Endothelial cell of umbilical vein (primary cell): Measurements from ENCODE around the gene PDE11A. TPM values are rescaled to one million over a fixed set of nuclear protein-coding genes. Genes with fewer than 3 reads are reported as not detected.

Source experiments
- BruUV-seq: library from RNA; stranded (reverse); fragments of 400-500 nt; replicated peaks from 2 replicates; lab custom pipeline; 2021; lab: Mats Ljungman, UMichigan
- CTCF ChIA-PET: fragments of 300-600, 350-600 bp; sonication (Branson Sonifier 250); formaldehyde crosslinking; loops from one replicate; lab custom pipeline; 2021; ENCODE audit warnings: antibody characterized with exemption, inconsistent platforms; lab: Charles Lee
- POLR2A ChIA-PET: fragments of 300-600, 350-600 bp; sonication (Branson Sonifier 250); formaldehyde crosslinking; loops from one replicate; lab custom pipeline; 2021; ENCODE audit warnings: antibody characterized with exemption, inconsistent platforms; lab: Charles Lee
- DNase-seq: peaks from one replicate; pipeline ENCODE4 v3.0.0-alpha.2; 2011; ENCODE audit warnings: low read depth, low spot score
- FAIRE-seq: peaks from 2 replicates; lab custom pipeline; 2011; peaks lifted over from hg19 to GRCh38; lab: Jason Lieb, UNC
- H2AFZ ChIP-seq: 2 replicates; pipeline ENCODE4 v1.6.0; 2012; ENCODE audit warnings: low read depth, low read length, control low read depth, inconsistent platforms
- H3K27ac ChIP-seq: 2 replicates; pipeline ENCODE4 v1.5.1; 2011; ENCODE audit warnings: low read depth, mild to moderate bottlenecking, control low read depth, low read length, moderate library complexity; ENCODE audit not compliant: insufficient read depth
- H3K27me3 ChIP-seq, 2 experiments: 2 replicates each; pipeline versions ENCODE4 v1.6.0 to v1.6.1; 2011; ENCODE audit warnings: low read length in 2 of 2, mixed read lengths in 1 of 2; ENCODE audit not compliant: control insufficient read depth in 2 of 2, insufficient read depth in 2 of 2
- H3K36me3 ChIP-seq, 2 experiments: 2 replicates in 1 of 2; 3 replicates in 1 of 2; pipeline ENCODE4 v1.5.1; 2011; ENCODE audit warnings: low read length in 2 of 2, mild to moderate bottlenecking in 1 of 2, moderate library complexity in 1 of 2; ENCODE audit not compliant: control insufficient read depth in 2 of 2, insufficient read depth in 2 of 2; ENCODE audit errors: extremely low read depth in 1 of 2
- H3K4me1 ChIP-seq: 3 replicates; pipeline ENCODE4 v1.5.1; 2011; ENCODE audit warnings: mild to moderate bottlenecking, low read length; ENCODE audit not compliant: control insufficient read depth, insufficient read depth; ENCODE audit errors: extremely low read depth
- H3K4me2 ChIP-seq: 2 replicates; pipeline ENCODE4 v1.6.1; 2011; ENCODE audit warnings: low read length, control low read depth, mixed read lengths; ENCODE audit not compliant: insufficient read depth
- H3K4me3 ChIP-seq, 3 experiments: fragments of 200-600 bp in 1 of 3; sonication (generic), shearing (Covaris generic) in 1 of 3; replicated peaks in 1 of 3; 2 replicates each; pipeline ENCODE4 v1.5.1; 2011 to 2016; ENCODE audit warnings: control low read depth in 3 of 3, low read length in 3 of 3, mild to moderate bottlenecking in 2 of 3, inconsistent platforms in 1 of 3, low read depth in 1 of 3, moderate library complexity in 1 of 3; ENCODE audit not compliant: insufficient read depth in 1 of 3
- H3K79me2 ChIP-seq: 2 replicates; pipeline ENCODE4 v1.6.0; 2012; ENCODE audit warnings: low read length, inconsistent platforms; ENCODE audit not compliant: control insufficient read depth, insufficient read depth
- H3K9ac ChIP-seq: replicated peaks from 2 replicates; pipeline ENCODE3; 2011; ENCODE audit warnings: low read length, control low read depth; ENCODE audit not compliant: insufficient read depth; ENCODE audit errors: extremely low read depth
- H3K9me1 ChIP-seq: replicated peaks from 3 replicates; pipeline ENCODE4 v1.6.0; 2011; ENCODE audit warnings: mild to moderate bottlenecking, low read length; ENCODE audit not compliant: control insufficient read depth, insufficient read depth; ENCODE audit errors: extremely low read depth
- H3K9me3 ChIP-seq: replicated peaks from 2 replicates; pipeline ENCODE4 v1.5.1; 2012; ENCODE audit warnings: low read length, inconsistent platforms; ENCODE audit not compliant: control insufficient read depth, insufficient read depth
- H4K20me1 ChIP-seq: replicated peaks from 2 replicates; pipeline ENCODE3; 2011; ENCODE audit warnings: mild to moderate bottlenecking, low read length; ENCODE audit not compliant: control insufficient read depth, insufficient read depth; ENCODE audit errors: extremely low read depth
- CTCF ChIP-seq, 2 donors: IDR thresholded peaks; 1 replicate in 1 of 2; 2 replicates in 1 of 2; pipeline ENCODE4 v1.5.1; 2011; ENCODE audit warnings: low read length in 2 of 2, mild to moderate bottlenecking in 2 of 2, moderate library complexity in 2 of 2, control low read depth in 1 of 2, inconsistent platforms in 1 of 2, low read depth in 1 of 2; ENCODE audit not compliant: insufficient read depth in 1 of 2; ENCODE audit errors: extremely low read depth in 1 of 2
- EZH2 ChIP-seq: IDR thresholded peaks from 2 replicates; pipeline ENCODE4 v1.6.1; 2012; ENCODE audit warnings: borderline replicate concordance, low read depth, mild to moderate bottlenecking, moderate library complexity, low read length, inconsistent platforms; ENCODE audit not compliant: severe bottlenecking
- FOS ChIP-seq: IDR thresholded peaks from 2 replicates; pipeline ENCODE4 v1.6.1; 2011; ENCODE audit warnings: mild to moderate bottlenecking, low read length, moderate library complexity, borderline replicate concordance; ENCODE audit not compliant: insufficient read depth
- GATA2 ChIP-seq: IDR thresholded peaks from 2 replicates; pipeline ENCODE4 v1.7.0; 2011; ENCODE audit warnings: low read depth, mild to moderate bottlenecking, moderate library complexity, mixed read lengths, low read length; ENCODE audit not compliant: insufficient read length, insufficient read depth
- JUN ChIP-seq: IDR thresholded peaks from 2 replicates; pipeline ENCODE4 v1.6.1; 2011; ENCODE audit warnings: borderline replicate concordance, low read depth; ENCODE audit not compliant: insufficient read length, insufficient read depth
- MAX ChIP-seq: IDR thresholded peaks from 2 replicates; pipeline ENCODE4 v1.6.1; 2011; ENCODE audit not compliant: insufficient read depth, insufficient read length
- MYC ChIP-seq: IDR thresholded peaks from one replicate; pipeline ENCODE4 v1.6.1; 2011; ENCODE audit warnings: mild to moderate bottlenecking, low read depth, low read length
- POLR2A ChIP-seq: IDR thresholded peaks from 2 replicates; pipeline ENCODE4 v1.6.1; 2012; ENCODE audit warnings: low read depth, mild to moderate bottlenecking, control low read depth, low read length
- POLR2AphosphoS5 ChIP-seq: IDR thresholded peaks from 2 replicates; pipeline ENCODE4 v1.6.1; 2012; ENCODE audit warnings: low read depth, mild to moderate bottlenecking, control low read depth, low read length, moderate library complexity; ENCODE audit not compliant: insufficient read depth
- dilution Hi-C: fragments of 300-500 bp; cut with MboI; formaldehyde crosslinking; loops from one replicate; pipeline ENCODE4 v1.15.0; 2019; ENCODE audit warnings: low sequenced_read_pairs; ENCODE audit not compliant: extremely low pct_ligation_motif_present
- intact Hi-C: fragments of 100-400 bp; cut with micrococcal nuclease; formaldehyde crosslinking; loops from one replicate; pipeline ENCODE4 v1.10.0; 2022
- polyA plus RNA-seq, 4 experiments: library from polyadenylated mRNA; depleted of rRNA in 3 of 4; stranded (reverse) in 3 of 4; unstranded in 1 of 4; fragments of >200 nt; gene quantifications; 2 replicates each; pipeline versions ENCODE4 v1.2.1 to v1.2.3, GENCODE V29; 2011 to 2012; ENCODE audit warnings: missing spikeins in 1 of 4
- total RNA-seq: library from RNA; stranded (reverse); gene quantifications from 2 replicates; pipeline ENCODE4 v1.2.3, GENCODE V29; 2021

The PDE11A gene
- total and polyA plus RNA-seq, 2 donors (not counting 3 experiments of a cell fraction or from before 2014, with no cell fraction given): 0.07 to 0.51 TPM

DNA sequence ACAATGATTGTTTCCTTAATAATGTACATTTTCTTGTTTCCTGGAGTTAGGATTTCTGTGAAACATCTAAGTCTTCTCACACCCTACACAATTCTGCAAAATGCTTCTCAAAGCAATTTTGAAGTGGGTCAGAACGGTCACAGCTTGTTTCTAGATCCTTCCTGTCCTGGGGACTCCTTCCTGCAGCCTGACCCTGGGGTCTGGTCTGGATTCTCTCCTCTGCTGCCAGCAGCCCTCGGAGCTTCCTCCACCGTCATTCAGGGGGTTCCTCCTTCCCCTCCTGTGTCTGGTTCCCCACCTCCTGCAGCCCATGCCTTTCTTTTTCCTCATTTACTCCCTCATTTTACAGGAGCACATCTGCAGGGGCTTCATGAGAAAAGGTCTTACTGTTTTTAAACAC lies 357.9 kb downstream of the PDE11A start:
- H3K4me1 ChIP-seq: no peaks in the 10 kb centered on the region

More for the DNA sequence above, 357.9 kb downstream of the PDE11A start:
- POLR2A ChIA-PET: no interaction called here
- FAIRE-seq (no peak), DNase-seq (no peak)
- no peak overlapping the region for H3K4me2 ChIP-seq
- no peak overlapping the region for H3K9ac ChIP-seq
- TF ChIP-seq JUN: no peak
- TF ChIP-seq MYC: no peak
- TF ChIP-seq POLR2A: no peak
- TF ChIP-seq POLR2AphosphoS5: no peak
- TF ChIP-seq GATA2: no peak
- TF ChIP-seq CTCF (IDR thresholded peaks at IDR 0.05; ENCODE audit: extremely low read depth in 1 of 2, insufficient read depth in 1 of 2, low read depth in 1 of 2, low read length in 2 of 2): no peak
- TF ChIP-seq MAX: no peak
- TF ChIP-seq EZH2: no peak
- TF ChIP-seq FOS: no peak
- CTCF ChIA-PET: interaction anchor here (0.7 to 1.6 kb wide), 5 partner anchors 10 to 225 kb away, joined by 3 to 4 read pairs (median 3); no protein-coding TSS in a partner anchor
- H3K9me1 ChIP-seq: no peaks in the 10 kb centered on the region
- intact Hi-C loops (no loop called here), dilution Hi-C loops (no loop called here)
- H3K27me3 ChIP-seq: peaks cover 2 to 8% of the 10 kb centered on the region in 2 experiments
- H3K27ac ChIP-seq: no peak overlapping the region
- H4K20me1 ChIP-seq: no peaks in the 10 kb centered on the region
- no peak overlapping the region for H3K4me3 ChIP-seq
- H3K36me3 ChIP-seq: no peaks in the 10 kb centered on the region
- BruUV-seq: no TSS peak
- no peaks in the 10 kb centered on the region for H3K9me3 ChIP-seq
- no peaks in the 10 kb centered on the region for H3K79me2 ChIP-seq
- no peak overlapping the region for H2AFZ ChIP-seq
